Measurements from ENCODE around the gene ELF1.

Gene ELF1

DNA sequence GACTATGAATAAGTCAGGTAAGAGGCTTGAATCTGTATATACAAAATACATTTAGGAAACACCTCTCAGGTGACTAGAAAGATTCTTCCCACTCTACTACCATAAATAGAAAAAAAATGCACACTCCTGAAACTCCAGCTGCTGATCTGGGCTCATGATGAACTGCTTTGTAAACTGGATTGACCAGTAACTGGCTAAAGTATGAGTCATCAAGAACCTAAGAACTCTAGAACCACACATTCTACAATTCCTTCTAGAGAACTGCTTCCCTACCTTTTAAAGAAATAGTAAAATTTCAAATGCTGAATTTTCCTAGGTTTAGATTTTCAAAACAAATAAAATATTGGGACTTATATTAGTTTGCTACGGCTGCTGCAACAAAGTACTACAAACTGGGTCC, 55.2 kb downstream of the ELF1 start:
- TF ChIP-seq, protein P1, sequence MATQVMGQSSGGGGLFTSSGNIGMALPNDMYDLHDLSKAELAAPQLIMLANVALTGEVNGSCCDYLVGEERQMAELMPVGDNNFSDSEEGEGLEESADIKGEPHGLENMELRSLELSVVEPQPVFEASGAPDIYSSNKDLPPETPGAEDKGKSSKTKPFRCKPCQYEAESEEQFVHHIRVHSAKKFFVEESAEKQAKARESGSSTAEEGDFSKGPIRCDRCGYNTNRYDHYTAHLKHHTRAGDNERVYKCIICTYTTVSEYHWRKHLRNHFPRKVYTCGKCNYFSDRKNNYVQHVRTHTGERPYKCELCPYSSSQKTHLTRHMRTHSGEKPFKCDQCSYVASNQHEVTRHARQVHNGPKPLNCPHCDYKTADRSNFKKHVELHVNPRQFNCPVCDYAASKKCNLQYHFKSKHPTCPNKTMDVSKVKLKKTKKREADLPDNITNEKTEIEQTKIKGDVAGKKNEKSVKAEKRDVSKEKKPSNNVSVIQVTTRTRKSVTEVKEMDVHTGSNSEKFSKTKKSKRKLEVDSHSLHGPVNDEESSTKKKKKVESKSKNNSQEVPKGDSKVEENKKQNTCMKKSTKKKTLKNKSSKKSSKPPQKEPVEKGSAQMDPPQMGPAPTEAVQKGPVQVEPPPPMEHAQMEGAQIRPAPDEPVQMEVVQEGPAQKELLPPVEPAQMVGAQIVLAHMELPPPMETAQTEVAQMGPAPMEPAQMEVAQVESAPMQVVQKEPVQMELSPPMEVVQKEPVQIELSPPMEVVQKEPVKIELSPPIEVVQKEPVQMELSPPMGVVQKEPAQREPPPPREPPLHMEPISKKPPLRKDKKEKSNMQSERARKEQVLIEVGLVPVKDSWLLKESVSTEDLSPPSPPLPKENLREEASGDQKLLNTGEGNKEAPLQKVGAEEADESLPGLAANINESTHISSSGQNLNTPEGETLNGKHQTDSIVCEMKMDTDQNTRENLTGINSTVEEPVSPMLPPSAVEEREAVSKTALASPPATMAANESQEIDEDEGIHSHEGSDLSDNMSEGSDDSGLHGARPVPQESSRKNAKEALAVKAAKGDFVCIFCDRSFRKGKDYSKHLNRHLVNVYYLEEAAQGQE (IDR thresholded peaks at IDR 0.05; ENCODE audit: insufficient read depth in 1 of 2, low read depth in 2 of 2, low read length in 2 of 2): no peak
- no peak for TF ChIP-seq SIN3A (IDR thresholded peaks at IDR 0.05; ENCODE audit: borderline replicate concordance, insufficient read depth, low read length)
- TF ChIP-seq FOXP2 (optimal IDR thresholded peaks at IDR 0.05; ENCODE audit: borderline replicate concordance, extremely low read depth, extremely low read length, insufficient read depth): no peak
- no peak for TF ChIP-seq POLR2AphosphoS5 (IDR thresholded peaks at IDR 0.05; ENCODE audit: low read depth, low read length)
- no peak for TF ChIP-seq TAF1 (IDR thresholded peaks at IDR 0.05; ENCODE audit: borderline replicate concordance, insufficient read depth, low read length)

DNA sequence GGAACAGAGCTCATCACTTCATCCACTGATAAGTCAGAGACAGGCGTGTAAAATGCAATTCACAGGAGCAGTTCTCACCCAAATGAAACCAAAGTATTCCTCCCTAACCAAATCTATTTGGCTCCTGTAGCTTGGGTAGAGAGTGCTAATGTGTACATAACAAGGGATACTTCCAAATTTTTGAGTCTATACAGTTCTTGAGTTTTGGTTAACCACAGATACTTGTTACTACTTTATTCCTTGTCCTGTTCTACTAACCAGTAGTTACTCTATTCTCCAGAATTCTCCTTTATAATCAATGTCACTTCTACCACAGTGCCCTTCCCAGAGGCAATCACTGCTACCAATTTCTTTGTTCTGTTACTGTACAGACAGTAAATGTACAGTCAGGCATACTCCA, 57.3 kb downstream of the ELF1 start:
- TF ChIP-seq, protein P1 (IDR thresholded peaks at IDR 0.05; ENCODE audit: insufficient read depth in 1 of 2, low read depth in 2 of 2, low read length in 2 of 2): no peak
- TF ChIP-seq FOXP2 (optimal IDR thresholded peaks at IDR 0.05; ENCODE audit: borderline replicate concordance, extremely low read depth, extremely low read length, insufficient read depth) (no peak), SIN3A (IDR thresholded peaks at IDR 0.05; ENCODE audit: borderline replicate concordance, insufficient read depth, low read length) (no peak), POLR2AphosphoS5 (IDR thresholded peaks at IDR 0.05; ENCODE audit: low read depth, low read length) (no peak), TAF1 (IDR thresholded peaks at IDR 0.05; ENCODE audit: borderline replicate concordance, insufficient read depth, low read length) (no peak)

GRCh38 chr13:40961214-40961613, 57.9 kb downstream of the ELF1 start:
- TF ChIP-seq POLR2AphosphoS5 (IDR thresholded peaks at IDR 0.05; ENCODE audit: low read depth, low read length): no peak
- TF ChIP-seq SIN3A (IDR thresholded peaks at IDR 0.05; ENCODE audit: borderline replicate concordance, insufficient read depth, low read length): no peak
- no peak for TF ChIP-seq FOXP2 (optimal IDR thresholded peaks at IDR 0.05; ENCODE audit: borderline replicate concordance, extremely low read depth, extremely low read length, insufficient read depth)
- TF ChIP-seq, protein P1 (IDR thresholded peaks at IDR 0.05; ENCODE audit: insufficient read depth in 1 of 2, low read depth in 2 of 2, low read length in 2 of 2): no peak
- TF ChIP-seq TAF1 (IDR thresholded peaks at IDR 0.05; ENCODE audit: borderline replicate concordance, insufficient read depth, low read length): no peak

- no peak for TF ChIP-seq SIN3A (IDR thresholded peaks at IDR 0.05; ENCODE audit: borderline replicate concordance, insufficient read depth, low read length)
These were observed 58.4 kb downstream of the ELF1 start for GRCh38 chr13:40960716-40961115.

DNA sequence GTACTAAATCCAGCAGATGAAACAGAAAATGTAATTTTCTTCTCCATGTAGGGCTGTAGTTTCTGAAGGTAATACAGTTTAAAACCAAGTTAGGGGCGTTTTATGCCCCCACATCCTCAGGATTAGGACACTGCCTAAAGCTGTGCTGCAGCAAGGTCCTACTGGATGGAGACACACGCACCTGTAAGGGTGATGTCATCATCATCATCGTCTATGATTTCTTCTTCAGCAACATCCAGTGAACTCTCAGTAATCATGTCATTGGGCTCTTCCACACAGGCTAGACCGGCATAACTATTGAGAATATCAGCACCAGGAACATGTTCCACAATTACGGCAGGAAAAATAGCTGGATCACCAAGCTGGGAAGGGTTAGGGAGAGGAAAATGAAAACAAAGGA, 60.5 kb downstream of the ELF1 start:
- TF ChIP-seq, protein P1 (IDR thresholded peaks at IDR 0.05; ENCODE audit: insufficient read depth in 1 of 2, low read depth in 2 of 2, low read length in 2 of 2): no peak
- TF ChIP-seq POLR2AphosphoS5 (IDR thresholded peaks at IDR 0.05; ENCODE audit: low read depth, low read length) (no peak), FOXP2 (optimal IDR thresholded peaks at IDR 0.05; ENCODE audit: borderline replicate concordance, extremely low read depth, extremely low read length, insufficient read depth) (no peak), SIN3A (IDR thresholded peaks at IDR 0.05; ENCODE audit: borderline replicate concordance, insufficient read depth, low read length) (no peak), TAF1 (IDR thresholded peaks at IDR 0.05; ENCODE audit: borderline replicate concordance, insufficient read depth, low read length) (no peak)
